H9 (cell line): ENCODE data around the gene TMEM51. TPM values are rescaled to one million over a fixed set of nuclear protein-coding genes. Genes with fewer than 3 reads are reported as not detected.

Source experiments
- DNase-seq: peaks from one replicate; pipeline ENCODE4 v3.0.0-alpha.2; 2017
- H2AFZ ChIP-seq: one replicate; pipeline ENCODE4 v1.6.1; 2013; ENCODE audit warnings: mild to moderate bottlenecking, low read length, control low read depth, moderate library complexity
- H2AK5ac ChIP-seq: 2 replicates; pipeline ENCODE4 v1.6.1; 2013; ENCODE audit warnings: low read length, control low read depth, mixed read lengths; ENCODE audit not compliant: insufficient read length
- H2BK120ac ChIP-seq: one replicate; pipeline ENCODE4 v1.6.1; 2013; ENCODE audit warnings: low read depth, mild to moderate bottlenecking, low read length, control low read depth, inconsistent platforms; ENCODE audit not compliant: poor library complexity, severe bottlenecking
- H2BK12ac ChIP-seq: 2 replicates; pipeline ENCODE4 v1.6.1; 2013; ENCODE audit warnings: low read length, control low read depth, mixed read lengths, low read depth; ENCODE audit not compliant: insufficient read length
- H2BK15ac ChIP-seq: 2 replicates; pipeline ENCODE4 v1.6.1; 2013; ENCODE audit warnings: low read depth, low read length, control low read depth
- H2BK20ac ChIP-seq: one replicate; pipeline ENCODE4 v1.6.1; 2013; ENCODE audit warnings: low read depth, mild to moderate bottlenecking, low read length, control low read depth, inconsistent platforms; ENCODE audit not compliant: poor library complexity, severe bottlenecking
- H2BK5ac ChIP-seq: 2 replicates; pipeline ENCODE4 v1.6.1; 2013; ENCODE audit warnings: low read length, control low read depth, mixed read lengths; ENCODE audit not compliant: insufficient read length
- H3K14ac ChIP-seq: 2 replicates; pipeline ENCODE4 v1.6.1; 2013; ENCODE audit warnings: low read length, control low read depth; ENCODE audit not compliant: insufficient read depth
- H3K18ac ChIP-seq: 2 replicates; pipeline ENCODE4 v1.6.1; 2013; ENCODE audit warnings: low read depth, mild to moderate bottlenecking, mixed read lengths, low read length, control low read depth; ENCODE audit not compliant: insufficient read length
- H3K23ac ChIP-seq: 2 replicates; pipeline ENCODE4 v1.6.1; 2013; ENCODE audit warnings: low read length, control low read depth, mixed read lengths, low read depth; ENCODE audit not compliant: insufficient read length
- H3K23me2 ChIP-seq: 2 replicates; pipeline ENCODE4 v1.6.1; 2013; ENCODE audit warnings: low read depth, mild to moderate bottlenecking, mixed read lengths, low read length, control low read depth; ENCODE audit not compliant: insufficient read length, poor library complexity, severe bottlenecking
- H3K27ac ChIP-seq: 2 replicates; pipeline ENCODE4 v1.5.1; 2013; ENCODE audit warnings: low read length, control low read depth, mixed read lengths, low read depth; ENCODE audit not compliant: insufficient read length
- H3K27me3 ChIP-seq: 2 replicates; pipeline ENCODE4 v1.6.1; 2013; ENCODE audit warnings: low read length, control low read depth, inconsistent platforms; ENCODE audit not compliant: insufficient read depth
- H3K4ac ChIP-seq: 2 replicates; pipeline ENCODE4 v1.6.1; 2013; ENCODE audit warnings: low read depth, mild to moderate bottlenecking, control low read depth, inconsistent platforms, low read length, moderate library complexity
- H3K4me1 ChIP-seq: 2 replicates; pipeline ENCODE4 v1.6.1; 2013; ENCODE audit warnings: low read length, control low read depth, inconsistent platforms; ENCODE audit not compliant: insufficient read depth
- H3K4me2 ChIP-seq: 2 replicates; pipeline ENCODE4 v1.6.1; 2013; ENCODE audit warnings: low read length, control low read depth, mixed read lengths; ENCODE audit not compliant: insufficient read length, insufficient read depth
- H3K56ac ChIP-seq: 2 replicates; pipeline ENCODE4 v1.6.1; 2013; ENCODE audit warnings: low read depth, mild to moderate bottlenecking, mixed read lengths, low read length, control low read depth; ENCODE audit not compliant: insufficient read length
- H3K79me1 ChIP-seq: 2 replicates; pipeline ENCODE4 v1.6.1; 2013; ENCODE audit warnings: low read depth, mild to moderate bottlenecking, moderate library complexity, low read length, control low read depth, inconsistent platforms; ENCODE audit not compliant: insufficient read depth, poor library complexity, severe bottlenecking
- H3K79me2 ChIP-seq: 2 replicates; pipeline ENCODE4 v1.6.1; 2013; ENCODE audit warnings: low read length, control low read depth, inconsistent platforms; ENCODE audit not compliant: insufficient read depth
- H3K9ac ChIP-seq: 2 replicates; pipeline ENCODE4 v1.6.1; 2013; ENCODE audit warnings: low read length, control low read depth, mixed read lengths; ENCODE audit not compliant: insufficient read length; ENCODE audit errors: extremely low read depth
- H3K9me3 ChIP-seq: one replicate; pipeline ENCODE4 v1.6.1; 2013; ENCODE audit warnings: low read depth, low read length, inconsistent platforms; ENCODE audit not compliant: control insufficient read depth
- H3T11ph ChIP-seq: one replicate; pipeline ENCODE4 v1.6.1; 2013; ENCODE audit warnings: mild to moderate bottlenecking, low read length, control low read depth, inconsistent platforms
- H4K20me1 ChIP-seq: one replicate; pipeline ENCODE4 v1.6.1; 2013; ENCODE audit not compliant: control insufficient read depth, insufficient read length, insufficient read depth
- H4K5ac ChIP-seq: 2 replicates; pipeline ENCODE4 v1.6.1; 2013; ENCODE audit warnings: low read depth, mild to moderate bottlenecking, mixed read lengths, low read length, control low read depth; ENCODE audit not compliant: insufficient read length
- H4K8ac ChIP-seq: replicated peaks from 2 replicates; pipeline ENCODE4 v1.6.1; 2013; ENCODE audit warnings: low read length, control low read depth, mixed read lengths, low read depth; ENCODE audit not compliant: insufficient read length
- H4K91ac ChIP-seq: 2 replicates; pipeline ENCODE4 v1.6.1; 2013; ENCODE audit warnings: low read depth, mild to moderate bottlenecking, moderate library complexity, mixed read lengths, low read length, control low read depth; ENCODE audit not compliant: insufficient read length
- H3K27ac Mint-ChIP-seq, 3 experiments: 2 replicates in 2 of 3; 3 replicates in 1 of 3; pipeline ENCODE4 v1.8.0; 2020 to 2021; ENCODE audit warnings: mixed read lengths in 3 of 3, mild to moderate bottlenecking in 1 of 3, moderate library complexity in 1 of 3
- H3K27me3 Mint-ChIP-seq: 2 replicates; pipeline ENCODE4 v1.8.0; 2021; ENCODE audit warnings: low read depth, mild to moderate bottlenecking, moderate library complexity, mixed read lengths
- H3K36me3 Mint-ChIP-seq, 3 experiments: 2 replicates in 2 of 3; 3 replicates in 1 of 3; pipeline ENCODE4 v1.8.0; 2020 to 2021; ENCODE audit warnings: low read depth in 3 of 3, mixed read lengths in 3 of 3; ENCODE audit not compliant: insufficient read depth in 1 of 3
- H3K4me1 Mint-ChIP-seq, 2 experiments: 2 replicates each; pipeline ENCODE4 v1.8.0; 2020; ENCODE audit warnings: mixed read lengths in 2 of 2
- H3K4me3 Mint-ChIP-seq, 2 experiments: 2 replicates in 1 of 2; 3 replicates in 1 of 2; pipeline ENCODE4 v1.8.0; 2020 to 2021; ENCODE audit warnings: mild to moderate bottlenecking in 2 of 2, mixed read lengths in 2 of 2, moderate library complexity in 1 of 2
- H3K9me3 Mint-ChIP-seq, 2 experiments: 2 replicates in 1 of 2; 3 replicates in 1 of 2; pipeline ENCODE4 v1.8.0; 2020; ENCODE audit warnings: mild to moderate bottlenecking in 2 of 2, mixed read lengths in 2 of 2, moderate library complexity in 1 of 2
- CTCF ChIP-seq: fragments of 200-600 bp; sonication (generic); conservative IDR thresholded peaks from 3 replicates; pipeline ENCODE4 v1.8.0; 2021; ENCODE audit warnings: antibody characterized with exemption, mild to moderate bottlenecking
- WGBS: extraction: QIAGEN DNeasy Blood & Tissue Kit; methylation state at CpG from one replicate; pipeline ENCODE4 v1.1.7; 2013; ENCODE audit warnings: missing lambda C conversion rate, low lambda C conversion rate, mixed read lengths; ENCODE audit not compliant: insufficient read length; ENCODE audit errors: extremely low coverage; 5-methylcytosine and 5-hydroxymethylcytosine counted together
- total RNA-seq: library from RNA; stranded (reverse); gene quantifications from 2 replicates; pipeline ENCODE4 v1.2.1, GENCODE V29; 2021

TMEM51 gene
- total RNA-seq, 1 experiment from 2014 or later: 4.6 TPM

- Histone ChIP-seq H3K56ac (no peak overlapping the region), H3K23me2 (peaks cover 21% of the 10 kb centered on the region), H2BK15ac (no peak overlapping the region), H4K5ac (no peak overlapping the region), H3K79me2 (no peaks in the 10 kb centered on the region), H3K23ac (no peak overlapping the region), H3K4ac (no peak overlapping the region), H3K27ac (no peak overlapping the region), H3K27me3 (no peaks in the 10 kb centered on the region; the same call in 1 of the 2 replicates), H4K8ac (no peak overlapping the region), H2AFZ (no peak overlapping the region), H2BK5ac (no peak overlapping the region), H2BK120ac (no peak overlapping the region), H3K9me3 (no peaks in the 10 kb centered on the region), H3T11ph (no peak overlapping the region), H3K18ac (no peak overlapping the region), H4K20me1 (no peaks in the 10 kb centered on the region), H2BK12ac (no peak overlapping the region), H3K79me1 (no peaks in the 10 kb centered on the region), H3K14ac (no peak overlapping the region), H4K91ac (no peak overlapping the region), H2AK5ac (no peak overlapping the region), H3K4me1 (no peaks in the 10 kb centered on the region), H3K9ac (no peak overlapping the region), H3K4me2 (no peak overlapping the region), H2BK20ac (no peak overlapping the region)
- Mint-ChIP-seq H3K4me3 (no peak overlapping the region), H3K4me1 (peaks cover 12 to 16% of the 10 kb centered on the region in 2 experiments), H3K9me3 (peaks cover 0 to 5% of the 10 kb centered on the region in 2 experiments; a peak in 2 of 5 replicates), H3K27ac (no peak overlapping the region), H3K27me3 (peaks cover 68% of the 10 kb centered on the region), H3K36me3 (peaks cover 0 to 4% (median 3%) of the 10 kb centered on the region in 3 experiments; a peak in 2 of 7 replicates)
- no peak for DNase-seq
- WGBS: no CpG with 5 or more reads among the region's 3 CpGs
- TF ChIP-seq CTCF: no peak
Measured at GRCh38 chr1:15150376-15150775, 3.2 kb upstream of the TMEM51 start.
